IPS-18c (cell line): Measurements from ENCODE around the gene TTC9C.

Experiments used
- H3K4me3 ChIP-seq: 2 replicates; pipeline ENCODE4 v1.7.0; 2013; ENCODE audit warnings: low read depth, mild to moderate bottlenecking, low read length, moderate library complexity; ENCODE audit not compliant: insufficient read depth
- H3K9me3 ChIP-seq: one replicate; pipeline ENCODE4 v1.6.1; 2013; ENCODE audit warnings: mild to moderate bottlenecking, low read length, moderate library complexity; ENCODE audit not compliant: control insufficient read depth, insufficient read depth

TTC9C gene

GRCh38 chr11:62771144-62772021 is 43.1 kb downstream of the TTC9C start, which contains the start of gene TAF6L:
TAF6L (plus strand) TSS chr11:62771396; CDS start chr11:62775784, 4,388 bp downstream.
- H3K4me3 ChIP-seq, result peak within 1 kb of the TSS; percentile 79
- no peaks in the 10 kb centered on the region for H3K9me3 ChIP-seq

DNA sequence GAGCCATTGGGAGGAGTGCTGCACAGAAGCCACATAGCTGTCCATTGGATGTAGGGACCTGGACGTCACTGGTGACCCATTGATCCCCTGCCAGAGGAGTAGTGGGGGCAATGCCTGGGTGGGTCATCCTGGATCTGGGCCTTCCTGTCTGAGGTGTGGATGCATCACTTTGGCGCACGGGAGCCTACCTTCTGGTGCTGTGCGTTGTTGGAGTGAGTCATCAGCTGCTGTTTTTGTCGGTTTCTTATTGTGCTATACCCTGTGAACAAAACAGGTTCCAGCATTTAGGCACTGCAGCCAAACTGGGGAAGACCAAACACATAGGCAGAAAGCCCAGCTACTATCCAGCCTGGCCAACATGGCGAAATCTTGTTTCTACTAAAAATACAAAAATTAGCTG is 46.1 kb downstream of the TTC9C start:
- no peak overlapping the region for H3K4me3 ChIP-seq
- no peaks in the 10 kb centered on the region for H3K9me3 ChIP-seq

- H3K4me3 ChIP-seq, result no peak overlapping the region
- no peaks in the 10 kb centered on the region for H3K9me3 ChIP-seq
Measured at GRCh38 chr11:62775646-62776045, 47.4 kb downstream of the TTC9C start.

DNA sequence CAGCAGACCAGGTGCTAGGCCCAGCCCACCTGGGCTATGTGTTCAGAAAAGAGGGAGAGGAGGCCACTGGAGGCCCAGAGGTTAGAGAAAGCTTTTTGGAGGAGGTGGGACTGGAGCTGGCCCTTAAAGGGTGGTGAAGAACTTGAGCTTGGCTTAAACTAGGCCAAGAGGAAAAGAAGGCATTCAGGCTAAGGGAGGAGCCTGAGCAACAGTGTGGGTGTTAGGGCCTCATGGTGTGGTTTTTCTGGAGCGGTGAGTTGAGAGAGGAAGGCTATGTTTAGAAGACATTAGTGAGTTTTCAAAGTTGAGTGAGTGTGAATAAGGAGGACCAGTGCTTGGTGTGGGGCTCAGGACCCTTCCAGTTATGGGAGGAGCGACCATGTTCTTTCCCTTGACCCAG is 49.1 kb downstream of the TTC9C start:
- Histone ChIP-seq H3K4me3 (no peak overlapping the region), H3K9me3 (no peaks in the 10 kb centered on the region)

- H3K4me3 ChIP-seq, result no peak overlapping the region
- H3K9me3 ChIP-seq, result no peaks in the 10 kb centered on the region
Measured at GRCh38 chr11:62778441-62778840, 50.2 kb downstream of the TTC9C start.

- Histone ChIP-seq H3K4me3 (no peak overlapping the region), H3K9me3 (no peaks in the 10 kb centered on the region)
Measured at GRCh38 chr11:62782753-62783152, 54.5 kb downstream of the TTC9C start.

DNA sequence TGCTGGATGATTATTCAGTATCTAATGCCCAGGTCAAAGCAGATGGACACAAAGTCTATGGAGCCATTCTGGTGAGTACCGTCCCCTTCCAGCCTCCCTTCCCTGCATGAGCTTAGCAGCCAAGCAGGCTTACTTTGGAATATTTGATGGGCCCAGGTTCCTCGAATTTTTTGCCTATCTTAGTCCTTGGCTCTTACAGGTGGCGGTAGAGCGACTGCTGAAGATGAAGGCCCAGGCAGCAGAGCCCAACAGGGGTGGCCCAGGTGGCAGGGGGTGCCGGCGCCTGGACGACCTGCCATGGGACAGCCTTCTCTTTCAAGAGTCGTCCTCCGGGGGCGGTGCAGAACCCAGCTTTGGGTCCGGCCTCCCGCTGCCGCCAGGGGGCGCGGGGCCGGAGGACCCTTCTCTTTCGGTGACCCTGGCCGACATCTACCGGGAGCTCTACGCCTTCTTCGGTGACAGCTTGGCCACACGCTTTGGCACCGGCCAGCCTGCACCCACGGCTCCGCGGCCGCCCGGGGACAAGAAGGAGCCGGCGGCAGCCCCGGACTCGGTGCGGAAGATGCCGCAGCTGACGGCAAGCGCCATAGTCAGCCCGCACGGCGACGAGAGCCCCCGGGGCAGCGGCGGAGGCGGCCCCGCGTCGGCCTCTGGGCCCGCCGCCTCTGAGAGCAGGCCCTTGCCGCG is 58.2 kb downstream of the TTC9C start:
- no peaks in the 10 kb centered on the region for H3K9me3 ChIP-seq
- peak overlapping the region; percentile 91 for H3K4me3 ChIP-seq

- Histone ChIP-seq H3K4me3 (peak within 1 kb of the TSS; percentile 91), H3K9me3 (no peaks in the 10 kb centered on the region)
Measured at GRCh38 chr11:62787005-62787759, 58.9 kb downstream of the TTC9C start, which contains the start of gene TMEM179B. TMEM179B (plus strand) TSS chr11:62787402; CDS start chr11:62787432, 30 bp downstream.
